Activated CD4-positive, alpha-beta T cell treated with anti-CD3 and anti-CD28 coated beads, Interleukin-2, amount 50 U/mL, for 1 hour (primary cell): ENCODE measurements around the gene YAF2.
"Not testable (repeated sequence)": the region's sequence is repeated elsewhere in the genome, so short reads cannot be mapped to it uniquely, and the experiment has no call there.

Experiments used
- DNase-seq: peaks from one replicate; pipeline ENCODE4 v3.0.0-alpha.2; 2020

The YAF2 gene

GRCh38 chr12:42252645-42253044 is 14.6 kb upstream of the YAF2 start:
- DNase-seq: not testable (repeated sequence)

- DNase-seq: not testable (repeated sequence)
Measured at GRCh38 chr12:42249033-42249432, 11.0 kb upstream of the YAF2 start.

GRCh38 chr12:42240131-42240750 is 2.2 kb upstream of the YAF2 start:
- no peak for DNase-seq

GRCh38 chr12:42237853-42238239 is 202 bp downstream of the YAF2 start:
- no peak for DNase-seq

- peak; percentile 61 for DNase-seq
Measured at GRCh38 chr12:42237052-42237852, 796 bp downstream of the YAF2 start.

GRCh38 chr12:42236017-42236416 is 2.0 kb downstream of the YAF2 start:
- no peak for DNase-seq

GRCh38 chr12:42235426-42235825 is 2.6 kb downstream of the YAF2 start:
- DNase-seq: no peak

- no peak for DNase-seq
Measured at GRCh38 chr12:42234970-42235369, 3.1 kb downstream of the YAF2 start.

- DNase-seq: not testable (repeated sequence)
Measured at GRCh38 chr12:42227525-42227924, 10.5 kb downstream of the YAF2 start.

- not testable (repeated sequence) for DNase-seq
Measured at GRCh38 chr12:42224501-42224900, 13.5 kb downstream of the YAF2 start.

GRCh38 chr12:42222724-42223123 is 15.3 kb downstream of the YAF2 start:
- no peak for DNase-seq

GRCh38 chr12:42221726-42222125 is 16.3 kb downstream of the YAF2 start:
- no peak for DNase-seq

- DNase-seq: no peak
Measured at GRCh38 chr12:42217656-42218055, 20.4 kb downstream of the YAF2 start.

- DNase-seq: no peak
Measured at GRCh38 chr12:42216737-42217136, 21.3 kb downstream of the YAF2 start.

- DNase-seq: not testable (repeated sequence)
Measured at GRCh38 chr12:42215759-42216158, 22.3 kb downstream of the YAF2 start.

GRCh38 chr12:42213954-42214426 is 24.1 kb downstream of the YAF2 start:
- DNase-seq: no peak

- no peak for DNase-seq
Measured at GRCh38 chr12:42213023-42213422, 25.0 kb downstream of the YAF2 start.

GRCh38 chr12:42208574-42208973 is 29.5 kb downstream of the YAF2 start:
- no peak for DNase-seq

GRCh38 chr12:42204819-42205218 is 33.2 kb downstream of the YAF2 start:
- no peak for DNase-seq

- no peak for DNase-seq
Measured at GRCh38 chr12:42204362-42204761, 33.7 kb downstream of the YAF2 start.

GRCh38 chr12:42201063-42201462 is 37.0 kb downstream of the YAF2 start:
- no peak for DNase-seq

- no peak for DNase-seq
Measured at GRCh38 chr12:42199007-42199406, 39.0 kb downstream of the YAF2 start.

GRCh38 chr12:42196723-42197603 is 41.1 kb downstream of the YAF2 start:
- DNase-seq: no peak
